Iris pigment epithelial cell (primary cell): ENCODE measurements around the gene PLCL2.

ENCODE experiments used
- DNase-seq: peaks from one replicate; pipeline ENCODE4 v3.0.0-alpha.2; 2011; ENCODE audit warnings: low read depth

The PLCL2 gene

DNA sequence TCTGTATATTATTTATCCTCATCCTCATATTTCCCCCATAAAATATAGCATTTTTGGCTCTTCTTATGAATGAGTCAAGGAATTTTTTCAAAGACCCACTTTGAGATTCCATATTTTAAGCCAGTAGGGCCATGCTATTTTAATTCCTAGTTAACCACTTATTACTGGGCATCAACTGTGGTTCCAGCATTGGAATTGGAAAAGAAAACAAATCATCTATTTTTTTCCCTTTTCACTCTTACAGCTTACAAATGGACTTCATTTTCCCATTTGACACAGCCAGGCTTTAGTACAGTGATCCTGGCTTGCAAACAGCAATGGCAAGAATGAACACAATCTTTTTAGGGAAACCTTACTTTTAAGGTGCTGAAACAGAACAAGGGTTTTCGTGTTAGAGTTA, 19.4 kb upstream of the PLCL2 start:
- DNase-seq = no peak

DNA sequence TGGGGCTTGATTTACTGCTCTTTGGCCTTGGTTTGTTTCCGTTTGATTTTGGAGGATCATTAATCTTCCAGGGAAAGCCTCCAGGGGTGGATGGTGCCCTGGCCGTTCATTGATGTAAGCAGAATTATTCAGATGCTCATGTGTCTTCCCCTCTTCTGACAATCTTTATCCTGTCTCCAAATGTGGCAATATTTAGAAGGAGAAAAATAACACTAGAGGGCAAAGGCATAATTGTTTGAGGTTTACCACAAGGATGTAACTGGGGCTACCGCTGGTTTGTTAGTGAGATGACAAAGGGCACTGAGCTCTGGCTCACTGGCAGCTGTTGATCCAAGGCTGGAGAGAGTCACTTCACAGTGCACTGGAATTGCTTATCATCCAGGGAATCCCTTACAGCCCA, 18.2 kb upstream of the PLCL2 start:
- peak; percentile 26 for DNase-seq

DNA sequence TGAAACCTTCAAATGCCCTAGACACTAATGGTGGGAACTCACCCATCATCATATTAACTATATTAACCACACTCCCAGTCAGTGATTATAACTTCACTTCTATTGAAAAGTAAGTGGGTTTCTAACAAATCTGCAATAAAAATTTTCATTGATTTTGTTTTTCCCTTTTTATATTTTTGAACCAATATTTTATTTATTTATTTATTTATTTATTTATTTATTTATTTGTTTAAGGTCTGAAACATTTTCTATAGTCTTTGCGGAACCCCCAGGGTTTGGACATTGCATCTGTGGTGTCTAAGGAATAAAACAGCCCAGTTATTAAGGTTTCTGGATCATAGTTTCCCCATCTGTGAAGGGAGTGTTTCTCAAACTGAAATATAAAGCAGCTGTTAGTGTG, 16.2 kb upstream of the PLCL2 start:
- DNase-seq = no peak

DNA sequence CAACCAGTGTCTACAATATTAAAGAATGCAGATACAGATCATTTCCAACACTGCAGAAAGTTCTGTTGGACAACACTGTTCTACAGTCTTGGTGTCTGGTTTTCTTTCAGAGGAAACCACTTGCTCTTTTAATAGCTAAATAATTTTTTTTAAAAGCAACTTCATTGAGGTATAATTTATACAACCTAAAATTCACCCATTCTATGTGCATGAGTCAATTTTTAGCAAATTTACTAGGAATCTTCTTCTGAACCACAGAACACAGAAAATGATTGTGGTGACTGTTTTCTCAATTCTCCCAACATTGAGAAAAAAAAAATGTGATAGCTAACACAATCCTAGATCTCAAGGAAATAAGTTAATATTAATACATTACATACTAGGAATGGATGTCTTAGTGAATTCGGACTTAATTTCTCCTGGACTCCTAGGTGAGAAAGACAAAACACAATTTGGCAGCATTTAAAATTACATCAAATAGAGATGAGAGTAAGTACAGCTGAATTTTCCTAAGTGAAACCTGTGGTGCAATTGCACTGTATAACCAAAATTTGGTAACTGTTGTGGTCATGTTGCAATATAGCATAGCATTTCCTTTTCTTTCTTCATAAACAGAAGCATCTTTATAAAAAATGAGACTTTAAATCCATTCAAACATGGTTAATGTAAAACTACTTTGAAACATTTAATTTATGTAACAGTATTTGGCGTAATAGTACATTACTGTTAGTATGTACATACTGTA, 15.3 kb upstream of the PLCL2 start:
- no peak for DNase-seq

DNA sequence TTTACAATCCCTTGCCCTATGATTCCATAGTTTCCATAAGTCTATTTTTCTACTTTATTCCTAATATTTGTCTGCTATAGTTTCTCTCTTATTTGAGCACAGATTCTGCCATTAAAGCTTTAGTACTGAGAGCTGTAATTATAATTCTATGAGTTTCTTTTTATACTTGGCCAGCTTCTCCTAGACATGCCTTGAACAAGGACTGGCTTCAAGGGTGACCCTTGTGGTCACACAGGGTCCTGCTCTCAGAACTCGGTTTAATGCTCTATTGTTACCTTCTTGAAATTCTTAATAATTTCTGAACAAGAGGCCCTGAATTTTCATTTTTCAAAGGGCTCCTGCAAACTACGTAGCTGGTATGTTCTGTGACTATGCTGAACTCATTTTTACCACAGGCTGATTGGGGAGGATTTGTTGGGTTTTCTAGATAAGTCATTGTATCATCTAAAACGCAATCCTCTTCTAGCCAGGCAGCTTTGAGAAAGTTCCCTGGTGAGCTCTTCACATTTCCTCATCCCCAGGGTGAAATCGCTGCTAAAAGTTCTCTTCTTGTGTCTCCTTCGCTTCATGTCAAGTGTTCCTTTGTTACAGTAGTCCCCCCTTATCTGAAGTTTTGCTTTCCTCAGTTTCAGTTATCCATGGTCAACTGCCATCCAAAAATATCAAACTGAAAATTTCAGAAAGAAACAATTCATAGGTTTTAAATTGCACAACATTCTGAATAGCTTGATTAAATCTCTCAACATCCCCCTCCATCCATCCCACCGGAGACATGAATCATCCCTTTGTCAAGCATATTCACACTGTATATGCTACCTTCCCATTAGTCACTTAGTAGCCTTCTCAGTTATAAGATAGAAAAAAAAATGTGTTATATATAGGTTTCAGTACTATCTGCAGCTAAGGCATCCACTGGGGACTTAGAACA, 12.6 kb upstream of the PLCL2 start:
- DNase-seq = peak; percentile 80

DNA sequence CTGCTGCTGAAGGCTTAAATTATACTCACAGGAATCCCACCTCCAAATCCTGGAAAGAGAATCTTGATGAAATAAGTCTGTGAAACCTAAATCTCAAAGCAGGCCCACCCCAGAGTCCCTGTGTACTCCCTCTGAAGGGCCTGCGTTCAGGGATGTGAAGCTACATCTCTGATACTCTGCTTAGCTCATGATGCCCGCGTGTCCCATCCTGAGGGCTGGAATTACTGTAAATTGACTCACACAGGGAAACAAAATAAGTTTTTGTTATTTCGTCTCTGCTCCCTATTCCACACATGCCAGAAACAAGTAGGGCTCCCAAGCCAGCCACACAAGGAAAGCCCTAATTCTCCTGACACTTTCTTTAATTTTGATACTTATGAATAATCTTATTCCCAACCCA, 10.9 kb upstream of the PLCL2 start:
- DNase-seq = no peak

DNA sequence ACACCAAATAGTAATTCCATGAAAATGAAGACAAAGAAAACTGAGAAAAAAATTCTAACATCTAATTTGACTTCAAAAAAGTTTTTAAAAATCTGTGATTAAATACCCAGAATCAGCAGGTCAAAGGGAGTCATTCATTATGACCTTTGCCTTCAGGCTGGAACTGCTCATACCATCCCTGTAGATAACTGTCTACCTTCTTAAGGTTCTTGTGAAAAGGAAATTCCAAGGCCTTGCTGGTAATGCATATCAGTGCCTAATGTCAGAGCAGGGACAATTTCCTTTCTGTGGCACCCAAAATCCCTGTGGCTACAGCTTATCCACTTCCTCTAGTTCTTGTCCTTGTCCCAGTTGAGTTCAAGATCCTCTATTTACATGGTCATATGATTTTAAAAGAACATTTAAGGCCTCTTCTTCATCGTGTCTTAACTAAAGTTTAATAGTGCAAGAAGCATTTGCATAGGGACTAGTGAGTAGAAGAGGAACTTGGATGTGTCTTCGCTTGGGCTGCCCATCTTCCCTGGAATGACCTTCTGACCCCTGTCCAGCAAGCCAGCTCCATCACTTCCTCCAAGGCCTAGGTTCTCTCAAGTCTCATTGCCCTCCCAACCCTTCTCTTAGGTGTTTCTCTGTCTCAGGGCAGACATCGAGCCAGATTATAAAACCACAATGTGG, 8.7 kb upstream of the PLCL2 start:
- no peak for DNase-seq

DNA sequence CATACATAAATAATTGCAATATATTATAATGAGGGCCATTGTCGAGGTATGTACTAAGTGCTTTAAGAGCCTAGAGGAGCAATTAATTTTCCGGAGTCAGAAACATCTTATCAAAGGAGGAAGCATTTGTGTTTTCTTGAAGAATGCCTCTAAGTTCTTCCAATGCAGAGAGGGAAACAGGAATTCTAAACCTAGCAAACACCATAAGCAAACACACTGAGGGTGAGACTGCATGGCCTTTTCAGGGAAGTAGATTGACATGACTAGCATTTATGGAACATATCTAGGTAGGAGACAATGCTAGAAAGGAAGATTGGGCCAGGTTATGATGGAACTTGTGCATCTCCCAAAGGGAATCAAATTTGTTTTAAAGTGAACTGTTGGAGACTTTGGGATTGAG, 7.2 kb upstream of the PLCL2 start:
- no peak for DNase-seq

DNA sequence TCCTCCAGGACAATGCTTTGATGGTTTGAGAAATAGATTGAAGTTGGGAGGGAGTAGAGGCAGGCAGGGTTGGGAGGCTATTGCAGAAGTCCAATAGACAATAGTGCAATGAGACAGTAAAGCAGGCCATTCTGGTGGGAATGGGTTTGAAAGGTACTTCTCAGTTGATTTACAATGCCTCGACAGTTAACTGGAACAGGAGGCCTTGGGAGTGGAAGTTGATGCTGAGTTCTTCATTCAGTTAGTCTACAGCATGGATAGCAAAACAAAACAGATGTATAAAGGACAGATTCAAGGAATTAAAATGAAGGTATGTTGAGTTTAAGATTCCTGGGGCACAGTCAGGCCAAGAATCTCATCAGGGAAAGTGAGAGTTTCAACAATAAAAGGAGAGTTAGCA, 6.8 kb upstream of the PLCL2 start:
- DNase-seq = no peak

DNA sequence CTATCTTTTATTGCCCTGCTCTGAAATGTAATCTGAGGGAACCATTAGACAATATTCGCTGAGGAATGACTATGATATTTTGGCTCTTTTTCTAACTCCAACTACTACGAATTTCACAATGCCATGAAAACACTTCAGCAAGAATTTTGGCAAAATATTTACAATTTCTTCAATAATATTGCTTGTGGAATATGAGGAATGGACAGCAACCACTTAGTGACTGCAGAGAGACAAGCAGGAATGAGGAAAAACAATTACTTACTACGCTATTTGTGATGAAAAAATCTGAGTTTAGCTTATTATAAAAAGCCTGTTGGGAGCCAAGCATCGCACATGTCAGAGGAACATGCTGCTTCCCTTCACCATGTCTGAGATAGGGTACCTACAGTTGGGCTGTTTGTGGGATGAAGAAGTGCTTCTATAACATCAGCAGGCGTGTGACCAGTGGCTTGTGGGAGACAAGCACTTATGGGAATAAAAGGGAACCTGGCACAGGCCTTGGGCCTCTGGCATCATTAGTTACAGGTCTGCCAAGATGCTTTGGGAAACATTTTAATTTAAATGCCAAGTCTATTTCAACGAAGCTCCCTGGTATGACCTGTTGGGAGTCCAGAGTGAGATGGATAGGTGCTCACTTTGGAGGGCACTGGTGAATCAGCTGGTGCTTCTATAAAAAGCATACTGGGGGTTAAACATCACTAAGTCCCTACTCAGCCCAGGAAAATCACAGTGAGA, 2.7 kb upstream of the PLCL2 start:
- DNase-seq = no peak

DNA sequence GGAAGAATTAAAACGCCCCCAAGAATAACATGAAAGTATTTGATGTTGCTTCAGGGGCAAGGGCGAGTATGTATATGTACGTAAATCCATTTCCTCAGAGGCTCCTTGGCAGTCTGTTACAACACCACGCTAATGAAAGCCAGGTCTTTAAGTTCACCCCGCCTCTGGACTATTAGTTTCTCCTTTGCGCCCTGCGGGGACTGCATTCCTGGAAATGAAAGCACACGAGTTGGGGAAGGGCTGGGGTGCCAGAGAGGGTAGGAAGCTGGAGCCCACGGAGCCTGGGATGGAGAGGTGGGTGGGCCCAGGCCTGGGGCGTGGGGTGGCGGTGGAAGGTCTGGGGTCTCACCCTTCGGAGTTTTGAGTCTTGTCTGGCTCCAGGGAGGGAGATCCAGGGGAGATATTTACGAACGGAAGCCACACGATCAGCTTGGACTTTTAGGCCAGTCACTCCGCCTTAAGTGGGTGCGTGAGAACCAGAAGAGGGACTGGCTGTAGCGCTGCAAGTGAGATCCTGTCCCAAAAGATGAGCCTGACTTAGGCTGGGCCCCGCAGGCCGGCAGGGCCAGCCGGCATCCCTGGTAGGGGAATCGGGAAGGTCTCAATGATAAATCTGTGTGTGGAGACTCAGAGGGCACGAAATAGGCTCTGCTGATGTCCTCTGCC, 1.6 kb upstream of the PLCL2 start:
- peak; percentile 92 for DNase-seq

DNA sequence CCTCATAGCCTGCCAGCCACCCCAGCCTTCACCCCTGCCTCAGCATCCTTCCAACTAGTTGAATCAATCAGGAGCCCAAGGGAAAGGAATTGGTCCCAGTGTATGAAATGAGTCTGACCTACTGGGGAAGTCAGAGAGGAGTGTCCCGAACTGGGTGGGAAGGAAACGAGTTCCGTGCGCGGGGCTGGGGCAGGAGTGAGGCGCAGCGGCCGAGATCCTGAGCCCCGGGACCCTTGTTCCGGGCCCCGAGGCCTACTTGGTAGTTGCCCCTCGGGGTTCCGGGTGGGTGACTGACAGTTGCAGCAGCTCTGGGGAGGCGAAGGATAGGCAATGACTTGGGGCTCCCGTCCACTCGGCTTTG, 1.1 kb upstream of the PLCL2 start:
- DNase-seq = no peak

DNA sequence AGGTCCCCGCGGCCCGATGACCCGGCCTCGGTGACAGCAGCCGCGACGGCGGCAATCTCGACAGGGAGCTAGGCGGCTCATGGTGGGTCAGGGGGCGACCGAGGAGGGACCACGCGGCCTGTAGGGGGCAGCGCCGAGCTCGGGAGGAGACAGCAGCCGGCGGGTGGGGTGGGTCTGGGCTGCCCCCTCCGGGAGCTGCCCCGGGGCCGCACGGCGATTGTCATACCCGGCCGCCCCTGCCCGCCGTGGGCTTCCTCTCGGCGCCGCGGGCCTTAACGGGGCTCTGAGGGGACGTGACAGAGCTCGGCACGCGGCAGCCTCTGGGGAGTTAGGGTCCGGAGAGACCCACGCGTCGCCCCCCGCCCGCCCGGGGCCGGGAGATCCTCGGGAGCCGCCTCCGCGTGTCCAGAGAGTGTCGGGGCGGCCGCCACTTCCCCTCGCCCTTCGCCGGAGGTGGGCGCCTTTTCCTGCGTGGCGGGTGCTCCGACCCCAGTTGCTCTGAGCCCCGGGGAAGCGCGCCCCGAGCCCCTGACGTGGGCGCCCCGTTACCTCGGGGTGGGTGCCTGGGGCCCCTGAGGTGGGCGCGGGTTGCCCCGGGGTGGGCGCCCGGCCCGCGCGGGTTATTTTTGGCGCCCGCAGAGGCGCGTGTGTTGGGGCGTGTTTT, 539 bp upstream of the PLCL2 start:
- peak; percentile 45 for DNase-seq

DNA sequence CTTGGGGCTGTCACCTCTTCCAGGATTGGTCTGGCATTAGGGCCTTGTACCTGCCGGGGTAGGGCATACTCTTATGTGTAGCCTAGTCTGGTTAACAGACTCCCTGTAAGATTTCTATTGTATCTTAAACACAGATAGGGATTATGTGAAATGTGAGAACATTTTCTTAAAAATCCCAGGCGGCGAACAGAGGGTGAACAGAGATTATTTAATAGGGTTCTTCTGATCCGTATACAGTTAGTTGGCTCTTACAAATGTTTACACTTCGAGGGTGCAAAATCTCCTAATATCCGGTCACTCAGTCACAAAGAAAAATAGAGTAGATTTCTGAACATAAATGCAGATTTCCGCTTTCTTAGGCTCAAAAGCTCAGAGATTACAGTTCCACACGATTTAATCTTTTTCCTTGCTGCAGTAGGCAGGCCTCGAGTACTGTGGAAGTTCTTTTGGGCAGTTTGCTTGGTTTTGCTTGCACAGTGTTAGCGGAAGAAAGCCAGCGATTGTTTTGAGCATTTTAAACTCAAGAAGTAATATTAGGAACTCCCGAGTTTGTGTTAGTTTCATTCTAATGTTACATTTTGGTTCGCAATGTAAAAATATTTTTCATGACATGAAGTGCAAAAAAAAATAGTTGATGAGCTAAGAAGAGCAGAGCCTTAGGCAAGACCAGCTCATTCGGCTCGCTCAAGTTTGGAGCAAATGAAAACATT, 993 bp downstream of the PLCL2 start:
- peak; percentile 38 for DNase-seq

DNA sequence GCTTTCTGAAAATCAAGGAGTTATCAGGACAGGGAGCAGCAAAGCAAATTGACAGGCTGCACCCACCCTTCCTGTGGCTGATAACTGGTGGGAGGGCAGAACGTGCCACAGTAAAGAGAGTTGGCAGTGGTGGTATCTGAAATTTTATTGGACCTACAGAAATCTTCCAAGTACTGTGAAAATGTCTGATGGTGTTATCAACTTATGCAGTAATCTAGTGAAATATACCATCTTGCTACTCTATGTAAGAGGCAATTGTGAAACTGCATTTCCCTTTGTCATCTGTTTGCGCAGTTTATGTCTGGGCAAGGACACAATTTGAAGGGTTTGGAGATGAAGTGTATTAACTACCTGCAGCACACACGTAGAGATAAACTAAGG, 1.5 kb downstream of the PLCL2 start:
- no peak for DNase-seq

DNA sequence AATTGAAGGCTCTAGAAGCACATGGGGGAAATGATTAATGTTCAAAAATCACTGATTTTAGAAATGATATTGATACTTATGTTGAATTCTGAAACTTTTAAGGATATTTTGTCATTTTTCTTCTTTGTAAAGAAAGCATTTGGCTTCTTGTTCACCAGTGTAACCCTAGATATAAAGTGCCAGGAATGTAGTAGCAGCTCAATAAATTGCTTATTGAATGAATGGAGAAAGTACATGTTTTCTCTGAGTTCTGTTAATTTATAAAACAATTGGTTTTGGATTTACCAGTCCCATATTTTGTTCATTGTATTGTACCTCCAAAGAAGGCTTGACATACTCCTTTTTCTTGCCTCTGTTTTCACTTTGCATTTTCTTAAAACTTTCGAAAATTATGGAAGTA, 2.4 kb downstream of the PLCL2 start:
- DNase-seq = no peak

DNA sequence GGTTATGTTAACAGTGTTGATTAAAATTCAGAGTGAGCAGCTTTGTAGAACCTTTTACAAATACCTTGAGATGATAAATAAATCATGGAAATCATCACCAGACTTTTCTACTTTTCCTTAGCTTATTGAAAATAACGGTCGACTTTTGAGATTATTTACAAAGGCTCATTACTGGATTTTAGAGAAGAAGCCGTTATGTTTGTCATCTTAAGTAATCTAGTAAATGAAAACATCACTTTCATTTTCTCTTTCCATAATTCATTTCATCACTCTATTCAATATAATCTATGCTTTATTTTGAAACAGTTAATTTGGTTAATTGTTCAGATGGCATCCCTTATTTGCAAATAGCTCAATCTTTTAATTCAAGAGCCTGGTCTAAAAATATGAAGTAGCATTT, 3.6 kb downstream of the PLCL2 start:
- DNase-seq = no peak

DNA sequence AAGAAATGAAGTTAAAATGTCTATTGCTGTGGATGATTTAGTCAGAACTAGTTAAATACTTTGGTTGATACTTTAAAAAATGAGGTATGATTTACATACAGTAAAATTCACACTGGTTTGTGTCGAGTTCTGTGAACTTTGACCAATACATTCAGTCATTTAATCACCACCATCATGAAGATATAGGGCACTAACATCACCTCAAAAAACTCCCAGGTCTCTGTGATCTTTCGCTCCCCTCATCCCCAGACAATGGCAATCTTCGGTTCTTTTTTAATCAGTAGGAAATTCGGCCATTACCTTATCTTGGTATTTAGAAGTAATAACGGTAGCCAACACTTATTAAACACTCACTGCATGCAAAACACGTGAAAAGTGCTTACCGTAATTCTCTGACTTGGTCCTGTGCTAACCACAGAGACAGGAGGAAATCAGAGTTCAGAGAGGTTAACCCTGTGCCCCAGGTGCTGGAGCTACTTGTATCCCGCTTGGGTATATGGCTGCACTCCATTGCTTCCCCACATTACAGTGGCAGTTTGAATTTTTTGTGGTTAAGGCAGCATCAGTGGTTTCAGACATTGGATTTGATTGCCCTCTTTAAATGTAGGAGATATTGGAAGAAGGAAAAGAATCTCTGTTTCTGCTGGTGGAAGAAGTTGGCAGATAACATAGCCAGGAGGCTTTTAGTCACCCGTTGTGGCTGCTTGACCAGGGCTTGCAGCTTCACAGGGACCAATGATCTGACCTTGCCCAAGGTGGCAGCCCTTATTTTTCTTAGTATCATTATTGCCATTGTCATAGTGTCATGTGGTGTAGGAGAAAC, 4.2 kb downstream of the PLCL2 start:
- no peak for DNase-seq

DNA sequence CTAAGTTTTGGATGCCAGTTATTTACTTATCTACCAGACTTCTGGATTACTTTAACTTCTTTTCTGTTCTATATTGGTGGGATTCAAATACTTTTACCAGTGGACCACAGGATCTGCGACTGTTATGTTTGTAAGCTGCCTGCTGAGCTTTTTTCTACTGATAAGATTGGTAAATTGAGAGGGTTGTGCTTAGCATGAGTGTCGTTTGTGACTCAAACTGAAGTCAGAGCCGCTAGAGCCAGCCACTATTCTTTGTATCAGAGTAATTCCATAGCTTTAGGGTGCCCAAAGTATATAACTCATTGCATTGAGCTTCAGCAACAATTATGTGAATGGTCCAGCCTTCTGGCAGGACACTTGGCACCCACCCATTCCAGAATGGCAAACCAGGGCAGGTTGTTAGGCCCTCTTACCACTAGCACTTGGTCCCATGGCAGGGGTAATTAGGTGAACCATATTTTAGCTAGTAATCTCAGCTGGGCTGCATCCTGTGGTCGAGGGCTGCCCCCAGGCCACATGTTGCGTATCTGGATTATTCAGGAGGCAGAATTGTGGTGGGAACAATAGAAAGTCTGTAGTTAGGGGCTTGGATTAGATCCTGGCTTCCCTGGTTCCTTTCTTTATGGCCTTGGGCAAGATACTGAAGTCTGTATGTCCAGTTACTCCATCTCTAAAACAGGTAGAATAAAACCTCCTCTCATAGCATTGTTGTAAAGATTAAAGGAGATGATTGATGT, 6.0 kb downstream of the PLCL2 start:
- DNase-seq = no peak
